GM21786 (cell line): ENCODE measurements around the gene FBLN1.
"Not testable (repeated sequence)": the region's sequence is repeated elsewhere in the genome, so short reads cannot be mapped to it uniquely, and the experiment has no call there.

ENCODE experiments used
- ATAC-seq: cut with Tn5 transposase; IDR thresholded peaks from one replicate; pipeline ENCODE4 v1.9.1; 2021; ENCODE audit not compliant: unreplicated experiment

Gene FBLN1

DNA sequence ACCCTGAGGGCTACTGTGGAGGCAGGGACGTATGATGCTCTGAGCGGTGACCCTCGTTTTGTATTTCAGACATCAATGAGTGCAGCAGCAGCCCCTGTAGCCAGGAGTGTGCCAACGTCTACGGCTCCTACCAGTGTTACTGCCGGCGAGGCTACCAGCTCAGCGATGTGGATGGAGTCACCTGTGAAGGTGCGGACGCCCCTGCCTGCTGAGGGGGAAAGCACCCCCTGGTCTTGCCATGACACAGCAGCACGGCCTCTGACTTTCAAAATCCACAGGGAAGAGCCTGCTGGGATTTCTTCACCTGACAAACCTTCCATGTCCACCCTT is 44.3 kb downstream of the FBLN1 start:
- no peak for ATAC-seq

DNA sequence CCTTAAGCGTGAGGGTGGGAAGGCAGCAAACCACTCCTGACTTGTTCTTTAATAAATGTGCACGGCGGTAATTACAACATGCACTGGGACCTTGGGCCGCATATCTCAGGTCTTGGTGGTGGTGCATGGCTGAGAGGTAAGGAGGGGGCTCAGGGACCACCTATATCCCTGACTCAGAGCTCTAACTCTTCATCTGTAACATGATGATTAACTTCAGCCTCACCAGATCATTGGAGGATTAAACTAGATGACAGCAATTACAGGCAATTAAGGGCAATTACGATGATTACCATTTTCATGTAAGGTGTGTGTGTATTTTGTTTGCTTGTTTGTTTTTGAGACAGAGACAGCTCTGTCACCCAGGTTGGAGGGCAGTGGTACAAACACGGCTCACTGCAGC is 45.0 kb downstream of the FBLN1 start:
- ATAC-seq: no peak

DNA sequence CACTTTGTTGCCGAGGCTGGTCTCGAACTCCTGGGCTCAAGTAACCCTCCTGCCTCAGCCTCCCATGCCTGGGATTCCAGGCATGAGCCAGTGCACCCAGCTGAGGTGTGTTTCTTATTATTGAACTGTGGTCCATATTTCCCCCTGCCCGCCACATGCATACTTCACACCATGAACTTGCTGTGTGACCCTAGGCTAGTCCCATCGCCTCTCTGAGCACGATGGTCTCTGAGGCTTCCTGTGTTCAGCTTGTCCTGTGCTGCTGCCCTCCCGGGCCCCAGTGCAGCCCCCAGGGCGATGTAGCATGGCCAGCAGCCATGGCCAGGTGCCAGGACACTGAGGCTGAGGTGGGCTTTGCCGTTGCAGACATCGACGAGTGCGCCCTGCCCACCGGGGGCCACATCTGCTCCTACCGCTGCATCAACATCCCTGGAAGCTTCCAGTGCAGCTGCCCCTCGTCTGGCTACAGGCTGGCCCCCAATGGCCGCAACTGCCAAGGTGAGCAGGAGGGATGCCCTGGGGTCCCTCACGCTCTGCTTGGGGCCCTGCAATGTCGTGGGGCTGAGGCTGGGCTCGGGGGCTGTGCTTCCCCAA is 45.7 kb downstream of the FBLN1 start:
- no peak for ATAC-seq

DNA sequence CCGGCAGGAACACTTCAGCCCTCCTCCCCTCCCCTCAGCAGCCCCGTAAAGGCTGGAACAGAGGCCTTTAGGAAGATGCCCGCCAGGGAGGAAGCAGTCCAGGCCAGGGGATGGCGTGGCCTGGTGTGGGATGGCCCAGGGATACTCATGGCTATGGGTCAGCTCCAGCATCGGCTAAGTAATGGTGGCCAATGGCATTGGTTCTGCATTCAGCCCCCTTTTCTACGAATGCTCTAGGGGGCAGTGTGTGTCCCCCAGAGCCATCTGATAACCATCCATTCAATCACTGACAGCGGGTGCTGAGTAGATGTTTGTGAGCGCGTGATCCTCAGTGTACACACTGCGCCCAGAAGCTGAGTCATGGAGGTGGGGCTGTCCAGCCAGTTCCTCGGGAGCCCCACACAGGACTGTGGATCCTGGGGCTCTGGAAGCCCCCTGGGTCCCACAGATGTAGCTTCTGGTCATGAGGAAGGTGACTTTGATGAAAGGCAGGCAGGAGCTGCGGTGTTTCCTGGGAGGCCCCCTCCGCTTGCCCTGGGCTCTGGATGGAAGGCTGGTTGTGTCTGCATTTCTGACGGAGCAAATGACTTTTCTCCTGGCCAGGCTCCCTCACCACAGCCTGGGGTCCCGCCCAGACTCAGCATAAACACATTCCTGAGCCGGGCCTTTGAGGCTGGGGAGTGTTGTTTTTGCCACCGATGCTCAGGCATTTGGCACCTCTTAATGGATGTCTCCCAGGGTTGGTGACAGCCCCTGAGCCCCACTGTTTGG is 46.5 kb downstream of the FBLN1 start:
- no peak for ATAC-seq

DNA sequence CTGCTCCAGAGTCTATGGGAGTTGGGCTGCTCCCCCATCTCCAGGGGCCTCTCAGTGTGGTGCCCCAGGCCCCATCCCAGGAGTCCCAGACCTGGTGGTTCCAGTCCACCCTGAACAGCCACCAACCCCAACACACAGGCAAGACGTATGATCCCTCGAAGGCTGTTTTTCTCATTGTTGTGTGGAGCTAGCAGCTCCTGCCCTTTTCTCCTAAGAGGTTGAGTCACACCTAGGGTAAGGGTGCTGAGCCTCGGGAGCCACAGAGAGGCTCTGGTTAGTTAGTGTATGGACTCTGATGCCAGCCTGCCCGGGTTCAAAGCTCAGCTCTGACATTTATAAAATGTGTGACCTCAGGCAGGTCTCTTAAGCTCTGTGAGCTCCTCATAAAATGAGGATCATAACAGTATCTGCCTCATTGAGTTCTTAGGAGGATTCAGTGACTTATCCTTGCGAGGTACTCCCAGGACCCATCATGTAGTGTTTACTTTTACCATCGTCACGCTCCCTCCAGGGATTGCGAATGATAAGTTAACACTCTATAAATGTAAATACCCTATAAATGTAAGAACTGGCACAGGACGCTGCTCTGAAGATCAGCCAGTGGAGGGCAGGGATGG is 47.2 kb downstream of the FBLN1 start:
- no peak for ATAC-seq

DNA sequence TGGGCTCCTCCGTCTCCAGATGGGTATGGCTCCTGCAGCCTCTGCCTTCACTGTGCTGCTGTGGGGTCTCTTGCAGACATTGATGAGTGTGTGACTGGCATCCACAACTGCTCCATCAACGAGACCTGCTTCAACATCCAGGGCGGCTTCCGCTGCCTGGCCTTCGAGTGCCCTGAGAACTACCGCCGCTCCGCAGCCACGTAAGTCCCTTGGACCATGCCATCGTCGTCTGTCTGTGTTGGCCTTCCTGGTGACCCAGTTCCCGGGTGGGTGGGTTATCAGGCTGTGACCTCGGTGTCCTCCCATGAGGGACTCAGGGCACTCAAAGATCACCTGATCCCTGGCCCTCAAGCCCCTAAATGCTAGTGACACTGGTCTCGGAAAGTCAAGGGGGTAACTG is 47.7 kb downstream of the FBLN1 start:
- ATAC-seq: no peak

DNA sequence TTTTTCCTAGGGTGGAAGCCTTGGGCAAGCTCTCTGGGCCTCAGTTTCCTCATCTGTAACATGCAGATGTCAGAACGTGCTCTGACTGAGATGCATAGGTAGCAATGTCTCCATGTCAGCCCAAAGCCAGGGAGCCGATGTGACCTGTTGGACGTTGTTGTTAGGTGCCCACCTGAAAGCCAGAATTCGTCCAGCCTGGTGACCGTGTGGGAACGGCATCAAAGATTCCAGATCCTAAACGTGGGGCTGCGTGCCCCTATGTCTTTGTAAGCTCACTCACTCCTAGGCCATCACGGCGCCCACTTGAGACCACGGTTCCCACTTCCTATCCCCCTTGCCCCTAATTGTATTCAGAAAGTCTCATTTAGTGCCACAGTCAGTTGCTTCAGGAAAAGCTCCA is 48.2 kb downstream of the FBLN1 start:
- no peak for ATAC-seq

DNA sequence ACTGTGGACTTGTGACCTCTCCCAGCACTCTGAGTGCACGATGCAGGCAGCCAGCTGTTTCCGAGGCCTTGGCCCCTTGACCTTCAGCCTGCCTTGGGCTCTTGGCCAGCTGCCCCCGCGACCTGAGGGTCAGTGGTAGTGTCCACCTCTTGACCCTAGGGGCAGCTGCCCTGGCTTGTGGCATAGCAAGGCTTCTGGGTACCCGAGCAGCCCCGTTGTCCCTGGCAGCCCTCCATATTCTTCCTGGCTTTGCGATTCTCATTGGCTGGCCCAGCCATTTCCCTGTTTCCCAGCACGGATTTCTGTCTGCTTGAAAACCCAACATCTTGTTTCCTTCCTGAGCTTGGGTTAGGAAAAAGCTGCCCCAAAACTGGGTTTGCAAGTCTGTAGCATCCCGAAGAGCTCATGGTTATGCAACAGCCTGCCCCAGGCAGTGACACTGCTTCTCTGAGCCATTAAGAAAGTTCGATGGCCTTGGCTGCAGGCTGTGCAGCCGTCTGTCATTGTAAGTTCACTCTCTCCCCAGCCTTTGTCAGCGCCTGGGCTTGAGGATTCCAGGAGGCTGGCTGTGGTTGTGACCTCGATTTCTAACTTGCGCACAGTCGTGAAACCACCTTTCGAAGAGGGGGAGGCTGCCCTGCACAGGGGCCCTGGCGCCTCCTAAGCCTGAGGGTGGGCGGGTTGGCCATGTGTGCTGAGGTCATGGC is 48.8 kb downstream of the FBLN1 start:
- no peak for ATAC-seq

DNA sequence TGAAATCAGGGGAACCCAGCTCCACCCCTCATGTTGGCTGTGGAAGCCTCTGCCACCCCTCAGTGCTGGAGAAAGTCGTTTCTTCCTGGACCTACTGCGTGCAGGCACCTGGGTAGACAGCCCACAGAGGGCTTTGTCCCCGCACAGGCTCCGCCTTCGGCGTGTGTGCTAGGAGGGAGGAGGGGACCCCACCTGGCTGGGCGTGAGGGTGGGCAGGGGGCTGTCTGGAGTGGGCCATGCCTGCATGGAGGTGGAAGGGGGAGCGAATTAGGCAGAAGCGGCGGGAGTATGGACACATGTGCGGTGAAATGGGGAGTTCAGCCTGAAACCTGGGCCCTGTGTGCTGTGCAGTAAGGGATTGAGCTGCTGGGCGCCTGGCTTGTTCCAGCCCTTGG is 49.3 kb downstream of the FBLN1 start:
- ATAC-seq: no peak

DNA sequence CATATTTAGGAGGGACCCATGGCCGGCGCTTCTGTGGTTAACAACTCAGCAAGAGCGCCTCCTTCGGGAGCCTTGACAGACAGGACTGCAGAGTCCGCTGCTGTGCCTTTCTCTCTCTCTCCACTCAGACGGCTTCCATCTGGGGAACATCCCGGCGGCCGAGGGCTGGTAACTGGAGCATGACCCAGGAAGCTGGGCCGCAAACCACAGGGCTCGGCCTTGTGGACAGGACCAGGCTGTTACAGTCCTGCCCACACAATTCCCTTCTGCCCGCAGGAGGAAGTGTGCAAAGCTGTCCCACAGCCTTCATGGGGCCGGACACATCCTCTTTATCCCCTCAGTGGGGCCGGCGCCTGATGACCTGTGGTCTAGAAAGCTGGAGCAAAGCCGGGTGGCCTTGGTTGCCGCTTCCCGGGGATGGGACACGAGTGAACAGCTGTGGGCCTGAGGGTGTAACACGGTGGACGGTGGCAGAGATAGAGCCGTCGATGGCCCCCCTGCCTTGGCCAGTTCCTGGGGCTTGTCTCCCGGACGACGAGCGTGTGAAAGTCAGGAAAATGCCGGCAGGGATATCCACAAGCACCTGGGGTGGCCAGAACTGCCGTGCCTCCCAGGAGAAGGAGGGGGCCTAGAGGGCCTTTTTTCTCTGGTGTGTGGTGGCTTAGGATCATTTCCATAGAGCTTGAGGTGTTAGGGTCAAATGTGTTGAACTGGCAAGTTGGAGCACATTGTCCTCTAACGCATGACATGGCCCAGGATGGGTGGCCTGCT is 50.1 kb downstream of the FBLN1 start:
- ATAC-seq: no peak

DNA sequence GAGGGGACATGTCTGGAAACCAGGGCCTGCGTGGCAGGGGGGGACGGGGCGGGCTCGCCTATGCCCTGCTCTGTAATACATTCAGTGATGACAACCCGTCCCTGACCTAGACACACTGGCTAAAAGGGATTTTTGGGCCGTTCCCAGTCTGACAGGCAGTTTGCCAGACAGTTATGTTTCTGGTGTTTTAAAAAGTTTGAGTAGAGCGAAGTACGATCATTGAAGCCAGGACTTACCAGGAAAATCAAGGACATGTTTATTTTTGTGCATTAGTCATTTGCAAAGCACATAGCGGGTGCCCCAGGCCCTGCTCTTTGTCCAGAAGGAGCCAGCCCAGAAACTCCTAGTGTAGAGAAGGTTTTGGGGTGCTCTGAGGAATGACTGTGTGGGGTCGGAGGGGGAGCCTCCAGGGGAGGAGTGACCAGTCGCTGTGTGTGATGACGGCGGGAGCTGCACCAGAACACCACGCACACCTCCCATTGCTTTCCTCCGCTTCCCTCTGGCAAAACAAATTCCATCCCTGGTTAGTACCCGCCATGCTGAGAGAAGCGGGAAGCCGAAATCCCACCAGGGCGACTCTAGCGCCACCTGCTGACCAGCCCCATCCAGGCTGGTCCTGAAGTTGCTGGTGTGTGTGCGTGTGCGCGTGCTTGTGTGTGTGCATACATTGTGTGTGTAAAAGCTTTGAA is 50.8 kb downstream of the FBLN1 start:
- ATAC-seq: no peak

DNA sequence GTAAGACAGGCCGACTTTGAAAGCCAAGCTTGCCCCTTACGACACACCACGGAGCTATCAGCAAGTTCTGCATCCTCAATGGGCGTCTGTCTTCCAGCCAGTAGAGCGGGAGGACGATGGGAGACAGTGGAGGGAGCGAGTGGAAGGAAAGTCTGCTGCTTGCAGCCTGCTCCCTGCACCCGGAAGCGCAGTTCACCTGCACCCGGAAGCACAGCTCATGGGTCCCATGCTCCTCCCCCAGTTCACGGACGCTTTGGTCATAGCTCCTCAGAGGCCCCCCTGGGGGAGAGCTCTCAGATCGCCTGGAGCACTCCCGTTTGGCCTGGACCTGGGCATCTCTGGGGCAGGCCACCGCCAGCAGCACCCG is 51.3 kb downstream of the FBLN1 start:
- ATAC-seq: no peak

DNA sequence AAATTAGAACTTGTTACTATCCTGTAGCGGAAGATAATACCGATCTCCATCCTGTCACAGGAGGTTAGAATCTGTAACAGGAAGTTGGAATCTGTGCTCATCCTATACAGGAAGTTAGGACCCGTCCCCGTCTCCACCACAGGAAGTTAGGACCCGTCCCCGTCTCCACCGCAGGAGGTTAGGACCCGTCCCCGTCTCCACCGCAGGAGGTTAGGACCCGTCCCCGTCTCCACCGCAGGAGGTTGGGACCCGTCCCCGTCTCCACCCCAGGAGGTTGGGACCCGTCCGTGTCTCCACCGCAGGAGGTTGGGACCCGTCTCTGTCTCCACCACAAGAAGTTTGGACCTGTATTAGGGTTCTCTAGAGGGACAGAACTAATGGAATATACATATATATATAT is 52.2 kb downstream of the FBLN1 start:
- ATAC-seq: no peak

DNA sequence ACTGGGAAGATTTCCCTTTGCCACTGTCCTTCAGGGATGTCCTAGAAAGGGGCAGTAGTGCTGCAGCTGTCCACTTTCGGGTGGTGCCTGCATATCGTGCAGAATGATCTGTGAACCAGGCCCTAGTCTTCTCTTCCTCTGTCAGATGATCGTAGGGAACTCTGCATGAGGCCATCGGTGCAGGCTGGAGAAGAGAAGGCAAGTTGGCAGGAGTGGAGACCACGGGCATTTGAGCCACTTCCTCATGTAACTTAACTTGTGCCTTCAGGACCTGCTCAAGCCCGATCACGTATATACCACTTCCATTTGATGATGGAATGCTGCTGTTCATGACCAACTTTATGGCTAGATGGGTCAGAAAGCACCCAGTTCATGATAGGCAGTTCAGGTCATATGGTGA is 55.2 kb downstream of the FBLN1 start:
- not testable (repeated sequence) for ATAC-seq

DNA sequence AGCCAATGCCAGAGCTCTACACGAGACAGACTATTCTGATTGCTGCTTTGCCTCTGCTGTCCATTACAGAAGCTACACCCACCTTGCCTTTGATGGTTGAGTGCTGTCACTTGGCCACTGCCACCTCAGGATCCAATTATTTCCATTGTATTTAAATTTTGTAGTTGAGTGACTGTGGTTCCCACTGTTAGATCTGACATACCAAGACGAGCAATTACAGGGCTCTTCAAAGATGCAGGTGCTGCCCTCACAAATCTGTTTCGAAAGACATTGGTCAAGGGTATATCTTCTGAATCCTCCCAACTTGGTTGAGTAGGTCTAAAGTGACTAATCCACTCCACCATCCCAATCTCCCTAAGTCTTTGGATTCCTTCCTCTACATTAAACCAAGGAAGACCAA is 57.4 kb downstream of the FBLN1 start:
- not testable (repeated sequence) for ATAC-seq

DNA sequence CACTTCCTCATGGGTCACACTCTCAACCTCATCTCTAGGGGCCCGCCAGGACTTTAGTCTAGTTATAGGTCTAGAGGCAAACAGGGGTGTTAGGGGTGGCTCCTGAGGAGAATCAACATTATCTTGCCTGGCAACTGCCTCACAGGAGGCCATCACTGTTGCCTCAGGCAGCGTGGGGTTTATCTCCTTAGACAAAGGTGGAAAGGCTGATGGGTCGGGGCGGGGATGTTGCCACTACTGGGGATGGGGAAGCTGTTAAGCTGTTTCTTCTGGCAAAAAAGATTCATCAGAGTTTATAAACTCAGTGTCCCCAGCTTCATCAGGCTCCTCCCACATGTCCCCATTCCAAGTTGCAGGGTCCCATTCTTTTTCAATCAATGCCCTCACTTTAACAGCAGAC is 58.1 kb downstream of the FBLN1 start:
- ATAC-seq: not testable (repeated sequence)

DNA sequence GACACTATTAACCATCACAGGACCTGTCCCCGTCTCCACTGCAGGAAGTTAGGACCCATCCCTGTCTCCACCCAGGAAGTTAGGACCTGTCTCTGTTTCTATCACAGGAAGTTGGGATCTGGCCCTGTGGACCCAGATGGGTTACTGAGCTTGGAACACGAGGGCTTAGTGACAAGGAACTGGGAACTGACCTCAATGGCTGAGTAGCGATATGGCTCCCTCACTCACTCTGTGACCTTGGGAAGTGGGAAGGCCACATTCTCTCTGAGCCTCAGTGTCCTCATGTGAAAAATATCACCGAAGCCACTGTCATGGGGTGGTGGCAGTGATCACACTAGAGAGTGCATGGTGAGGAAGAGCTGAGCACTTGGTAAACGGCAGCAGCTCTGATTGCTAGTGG is 59.4 kb downstream of the FBLN1 start:
- no peak for ATAC-seq

DNA sequence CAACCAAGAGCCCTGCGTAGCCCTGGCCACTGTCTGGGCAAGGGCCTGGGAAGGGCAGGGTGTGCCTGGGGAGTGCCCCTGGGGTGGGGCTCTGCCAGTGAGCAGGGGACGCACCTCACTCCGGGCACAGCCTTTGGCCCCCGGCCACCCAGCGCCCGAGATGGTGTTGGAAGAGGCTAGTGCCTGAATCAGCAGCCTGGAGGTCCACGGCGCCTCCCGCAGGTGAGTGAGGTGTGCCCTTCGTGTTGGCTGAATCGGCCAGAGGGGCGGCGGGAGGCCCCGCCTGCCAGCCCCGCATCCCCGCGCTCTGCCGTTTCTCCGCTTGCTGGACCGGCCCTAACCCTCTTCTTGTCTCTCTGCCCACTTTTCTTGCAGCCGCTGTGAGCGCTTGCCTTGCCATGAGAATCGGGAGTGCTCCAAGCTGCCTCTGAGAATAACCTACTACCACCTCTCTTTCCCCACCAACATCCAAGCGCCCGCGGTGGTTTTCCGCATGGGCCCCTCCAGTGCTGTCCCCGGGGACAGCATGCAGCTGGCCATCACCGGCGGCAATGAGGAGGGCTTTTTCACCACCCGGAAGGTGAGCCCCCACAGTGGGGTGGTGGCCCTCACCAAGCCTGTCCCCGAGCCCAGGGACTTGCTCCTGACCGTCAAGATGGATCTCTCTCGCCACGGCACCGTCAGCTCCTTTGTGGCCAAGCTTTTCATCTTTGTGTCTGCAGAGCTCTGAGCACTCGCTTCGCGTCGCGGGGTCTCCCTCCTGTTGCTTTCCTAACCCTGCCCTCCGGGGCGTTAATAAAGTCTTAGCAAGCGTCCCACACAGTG is 60.1 kb downstream of the FBLN1 start:
- no peak for ATAC-seq

DNA sequence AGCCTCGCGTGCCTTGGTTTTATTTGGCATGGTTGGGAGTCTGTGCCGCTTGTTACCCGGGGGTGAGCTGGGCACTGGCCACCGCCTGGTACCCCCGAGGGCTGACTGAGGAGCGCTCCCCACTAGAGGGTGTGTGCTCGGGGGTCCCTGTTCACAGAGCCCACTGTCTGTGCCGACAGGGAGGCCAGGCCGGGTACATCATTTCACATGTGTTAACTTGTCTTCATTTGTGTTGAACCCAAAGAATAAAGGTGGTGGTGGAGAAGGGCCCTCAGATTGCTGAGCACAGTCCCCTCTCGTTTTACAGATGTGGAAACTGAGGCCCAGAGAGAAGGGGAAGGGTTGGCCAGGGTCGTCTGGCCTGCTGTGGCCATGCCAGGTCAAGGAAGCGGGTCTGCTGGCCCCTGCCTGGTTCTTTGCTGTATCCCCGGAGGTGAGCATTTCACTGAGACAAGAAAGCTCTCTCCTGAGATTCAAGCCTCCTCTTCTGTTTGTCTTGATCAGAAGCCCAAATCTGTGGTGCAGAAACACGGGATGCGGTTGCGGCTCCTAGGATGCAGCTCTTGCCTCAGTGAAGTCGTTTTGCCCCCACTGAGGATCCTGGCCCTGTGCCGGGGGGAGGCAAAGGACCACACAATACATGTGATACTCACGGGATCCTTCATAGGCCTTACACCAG is 60.8 kb downstream of the FBLN1 start:
- no peak for ATAC-seq
